Measurements from ENCODE around the gene CLCNKB. TPM values are rescaled to one million over a fixed set of nuclear protein-coding genes. Genes with fewer than 3 reads are reported as not detected.
"Not testable (repeated sequence)": the region's sequence is repeated elsewhere in the genome, so short reads cannot be mapped to it uniquely, and the experiment has no call there.

CLCNKB gene
- total and polyA plus RNA-seq, 2 donors (not counting 3 experiments of a cell fraction or from before 2014, with no cell fraction given), result 0.18 TPM; not detected in 1

DNA sequence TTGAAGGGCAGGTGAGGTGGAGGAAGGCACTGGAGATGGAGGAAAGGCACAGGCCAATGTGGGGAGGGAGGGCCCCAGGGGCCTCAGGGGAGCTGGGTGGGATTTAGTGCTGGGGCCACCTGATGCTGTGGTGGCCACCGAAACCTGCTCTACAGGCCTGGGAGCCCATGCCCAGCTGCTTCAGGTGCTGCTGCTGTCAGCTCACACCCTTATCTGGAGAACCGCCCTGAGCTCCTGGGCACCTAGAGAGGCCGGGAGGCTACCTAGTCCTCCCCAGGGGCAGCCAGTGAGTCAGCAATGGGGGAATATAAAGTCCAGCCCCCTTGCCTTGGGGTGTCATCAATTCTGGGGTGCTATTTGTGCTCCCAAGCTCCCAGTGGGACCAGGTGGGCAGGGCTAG is 17.7 kb downstream of the CLCNKB start:
- POLR2A ChIA-PET, result no interaction called here
- Histone ChIP-seq H3K4me2 (ENCODE audit: insufficient read depth, low read length) (no peak overlapping the region), H3K4me1 (ENCODE audit: control insufficient read depth, extremely low read depth, insufficient read depth, low read length) (no peaks in the 10 kb centered on the region), H3K27ac (ENCODE audit: insufficient read depth, low read depth, low read length) (no peak overlapping the region), H3K4me3 (replicated peaks in 1 of 3; ENCODE audit: insufficient read depth in 1 of 3, low read depth in 1 of 3, low read length in 3 of 3) (no peak overlapping the region), H2AFZ (ENCODE audit: low read depth, low read length) (no peak overlapping the region), H3K27me3 (ENCODE audit: control insufficient read depth in 2 of 2, insufficient read depth in 2 of 2, low read length in 2 of 2) (peaks cover 0 to 8% of the 10 kb centered on the region in 2 experiments), H3K9me3 (replicated peaks; ENCODE audit: control insufficient read depth, insufficient read depth, low read length) (no peaks in the 10 kb centered on the region), H3K9me1 (replicated peaks; ENCODE audit: control insufficient read depth, extremely low read depth, insufficient read depth, low read length) (no peaks in the 10 kb centered on the region), H3K79me2 (ENCODE audit: control insufficient read depth, insufficient read depth, low read length) (no peaks in the 10 kb centered on the region), H4K20me1 (replicated peaks; ENCODE audit: control insufficient read depth, extremely low read depth, insufficient read depth, low read length) (no peaks in the 10 kb centered on the region), H3K9ac (replicated peaks; ENCODE audit: extremely low read depth, insufficient read depth, low read length) (no peak overlapping the region), H3K36me3 (ENCODE audit: control insufficient read depth in 2 of 2, extremely low read depth in 1 of 2, insufficient read depth in 2 of 2, low read length in 2 of 2) (no peaks in the 10 kb centered on the region)
- CTCF ChIA-PET, result interaction anchor here (1.6 kb wide), 1 partner anchor 24 kb away, joined by 6 read pairs; no protein-coding TSS in a partner anchor
- dilution Hi-C loops (cut with MboI; ENCODE audit: extremely low pct_ligation_motif_present, low sequenced_read_pairs), result no loop called here
- intact Hi-C loops (cut with micrococcal nuclease), result no loop called here
- FAIRE-seq, result no peak
- DNase-seq (ENCODE audit: low read depth, low spot score), result no peak
- TF ChIP-seq JUN (IDR thresholded peaks at IDR 0.05; ENCODE audit: borderline replicate concordance, insufficient read depth, insufficient read length, low read depth) (no peak), POLR2A (IDR thresholded peaks at IDR 0.05; ENCODE audit: low read depth, low read length) (no peak), MYC (IDR thresholded peaks at IDR 0.05; ENCODE audit: low read depth, low read length) (no peak)
- no TSS peak for BruUV-seq (replicated peaks)

DNA sequence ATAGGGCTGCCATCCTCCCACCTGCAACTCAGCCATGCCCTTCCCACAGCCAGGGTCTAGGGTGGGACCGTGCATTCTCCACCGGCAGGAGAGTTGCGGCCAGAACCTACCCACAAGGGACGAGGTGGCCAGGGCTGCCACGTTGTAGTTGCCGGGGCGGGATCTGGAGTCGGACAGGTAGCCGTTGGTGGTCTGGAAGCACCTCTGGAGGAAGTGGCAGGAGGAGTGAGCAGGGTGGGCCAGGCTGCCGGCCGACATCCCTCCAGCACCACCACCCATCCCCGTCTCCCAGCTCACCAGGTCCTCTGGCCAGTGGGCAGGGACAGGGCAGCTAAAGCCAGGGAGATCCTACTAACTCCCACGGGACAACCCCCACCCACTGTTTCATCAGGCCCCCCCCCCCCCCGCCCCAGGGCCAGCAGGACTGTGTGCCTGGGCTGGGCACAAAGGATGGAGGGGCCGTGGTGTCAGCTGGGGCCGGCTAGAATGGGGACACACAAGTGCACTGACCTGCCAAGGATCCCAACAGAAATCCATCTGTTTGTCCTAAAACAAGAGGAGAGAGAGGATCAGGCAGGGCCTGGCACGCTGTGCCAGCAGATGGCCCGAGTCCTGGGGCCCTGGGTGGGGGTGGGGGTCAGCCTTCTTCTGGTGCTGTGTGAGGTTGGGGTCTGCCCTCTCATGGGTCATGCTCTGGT is 18.6 kb downstream of the CLCNKB start:
- H3K4me3 ChIP-seq (replicated peaks in 1 of 3; ENCODE audit: insufficient read depth in 1 of 3, low read depth in 1 of 3, low read length in 3 of 3); dilution Hi-C loops (cut with MboI; ENCODE audit: extremely low pct_ligation_motif_present, low sequenced_read_pairs); H4K20me1 ChIP-seq (replicated peaks; ENCODE audit: control insufficient read depth, extremely low read depth, insufficient read depth, low read length); H3K27me3 ChIP-seq (ENCODE audit: control insufficient read depth in 2 of 2, insufficient read depth in 2 of 2, low read length in 2 of 2); H3K27ac ChIP-seq (ENCODE audit: insufficient read depth, low read depth, low read length); H3K4me2 ChIP-seq (ENCODE audit: insufficient read depth, low read length); H3K9ac ChIP-seq (replicated peaks; ENCODE audit: extremely low read depth, insufficient read depth, low read length); H2AFZ ChIP-seq (ENCODE audit: low read depth, low read length); H3K79me2 ChIP-seq (ENCODE audit: control insufficient read depth, insufficient read depth, low read length); H3K9me1 ChIP-seq (replicated peaks; ENCODE audit: control insufficient read depth, extremely low read depth, insufficient read depth, low read length); FAIRE-seq; POLR2A ChIA-PET; DNase-seq (ENCODE audit: low read depth, low spot score); H3K4me1 ChIP-seq (ENCODE audit: control insufficient read depth, extremely low read depth, insufficient read depth, low read length); BruUV-seq (replicated peaks); H3K36me3 ChIP-seq (ENCODE audit: control insufficient read depth in 2 of 2, extremely low read depth in 1 of 2, insufficient read depth in 2 of 2, low read length in 2 of 2); H3K9me3 ChIP-seq (replicated peaks; ENCODE audit: control insufficient read depth, insufficient read depth, low read length); CTCF ChIA-PET: not testable (repeated sequence)
- intact Hi-C loops (cut with micrococcal nuclease), result loop anchor here (1.0 kb wide), 1 partner anchor 22 kb away; no protein-coding TSS in a partner anchor

DNA sequence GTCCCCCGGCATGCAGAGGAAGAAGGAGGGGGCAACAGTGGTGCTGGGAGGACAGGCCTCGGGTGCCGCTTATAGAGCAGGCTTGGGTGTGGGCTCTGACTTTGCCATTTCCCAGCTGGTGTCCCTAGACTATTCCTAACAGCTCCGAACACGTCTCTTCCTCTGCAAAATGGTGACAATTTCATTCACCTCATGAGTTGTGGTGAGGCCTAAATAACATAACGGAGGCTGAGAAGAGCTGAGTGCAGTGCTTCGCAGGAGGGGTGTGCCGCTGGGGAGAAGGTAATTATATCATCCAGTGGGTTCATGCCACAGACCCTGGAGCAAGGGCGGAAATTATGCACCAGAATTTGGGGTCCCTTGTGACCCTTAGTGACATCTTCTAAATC is 19.1 kb downstream of the CLCNKB start:
- H3K27me3 ChIP-seq (ENCODE audit: control insufficient read depth in 2 of 2, insufficient read depth in 2 of 2, low read length in 2 of 2); H3K4me1 ChIP-seq (ENCODE audit: control insufficient read depth, extremely low read depth, insufficient read depth, low read length); H3K36me3 ChIP-seq (ENCODE audit: control insufficient read depth in 2 of 2, extremely low read depth in 1 of 2, insufficient read depth in 2 of 2, low read length in 2 of 2); H3K4me2 ChIP-seq (ENCODE audit: insufficient read depth, low read length); H3K9me3 ChIP-seq (replicated peaks; ENCODE audit: control insufficient read depth, insufficient read depth, low read length); H4K20me1 ChIP-seq (replicated peaks; ENCODE audit: control insufficient read depth, extremely low read depth, insufficient read depth, low read length); H2AFZ ChIP-seq (ENCODE audit: low read depth, low read length); BruUV-seq (replicated peaks); H3K9me1 ChIP-seq (replicated peaks; ENCODE audit: control insufficient read depth, extremely low read depth, insufficient read depth, low read length); dilution Hi-C loops (cut with MboI; ENCODE audit: extremely low pct_ligation_motif_present, low sequenced_read_pairs); H3K4me3 ChIP-seq (replicated peaks in 1 of 3; ENCODE audit: insufficient read depth in 1 of 3, low read depth in 1 of 3, low read length in 3 of 3); CTCF ChIA-PET; POLR2A ChIA-PET; DNase-seq (ENCODE audit: low read depth, low spot score); H3K27ac ChIP-seq (ENCODE audit: insufficient read depth, low read depth, low read length); H3K79me2 ChIP-seq (ENCODE audit: control insufficient read depth, insufficient read depth, low read length); H3K9ac ChIP-seq (replicated peaks; ENCODE audit: extremely low read depth, insufficient read depth, low read length): not testable (repeated sequence)
- intact Hi-C loops (cut with micrococcal nuclease), result loop anchor here (1.0 kb wide), 1 partner anchor 22 kb away; no protein-coding TSS in a partner anchor
- peak; percentile 31 for FAIRE-seq
